PC-9 (cell line): ENCODE results near the gene PRDM10. TPM values are rescaled to one million over a fixed set of nuclear protein-coding genes. Genes with fewer than 3 reads are reported as not detected.
A peak's percentile ranks its signal among the peaks of the same experiment; 100 is the strongest.

Experiments
- BruUV-seq: library from RNA; stranded (reverse); fragments of 400-500 nt; replicated peaks from 2 replicates; lab custom pipeline; 2021; lab: Mats Ljungman, UMichigan
- CTCF ChIA-PET: fragments of 300-600 bp; sonication (Branson Sonifier 250); formaldehyde crosslinking; loops from one replicate; lab custom pipeline; 2022; ENCODE audit warnings: antibody characterized with exemption; lab: Charles Lee
- POLR2A ChIA-PET: fragments of 300-600 bp; sonication (Branson Sonifier 250); formaldehyde crosslinking; loops from one replicate; lab custom pipeline; 2022; ENCODE audit warnings: antibody characterized with exemption; ENCODE audit not compliant: unreplicated experiment; lab: Charles Lee
- DNase-seq, 2 experiments: peaks; one replicate each; pipeline versions ENCODE4 v3.0.0 to v3.0.0-alpha.2; 2015 to 2022; ENCODE audit warnings: mixed read lengths in 1 of 2
- H2AFZ ChIP-seq: fragments of 200-600 bp; sonication (generic); 2 replicates; pipeline ENCODE4 v1.8.1; 2017; ENCODE audit warnings: antibody characterized with exemption
- H3F3A ChIP-seq: fragments of 200-600 bp; sonication (generic); 2 replicates; pipeline ENCODE4 v1.8.1; 2017; ENCODE audit warnings: antibody characterized with exemption, mild to moderate bottlenecking, low read depth; ENCODE audit not compliant: insufficient read depth
- H3K27ac ChIP-seq: fragments of 200-600 bp; sonication (generic); 2 replicates; pipeline ENCODE4 v1.6.1; 2016; ENCODE audit warnings: mixed run types
- H3K27me3 ChIP-seq: fragments of 200-600 bp; sonication (generic); 2 replicates; pipeline ENCODE4 v1.6.1; 2016; ENCODE audit warnings: low read depth, mixed run types; ENCODE audit not compliant: insufficient read depth
- H3K36me3 ChIP-seq: fragments of 200-600 bp; sonication (generic); 2 replicates; pipeline ENCODE4 v1.6.1; 2016; ENCODE audit warnings: low read depth, mixed run types
- H3K4me1 ChIP-seq: fragments of 200-600 bp; sonication (generic); replicated peaks from 2 replicates; pipeline ENCODE4 v1.6.1; 2016; ENCODE audit warnings: mixed run types; ENCODE audit not compliant: insufficient read depth
- H3K4me2 ChIP-seq: fragments of 200-600 bp; sonication (generic); 2 replicates; pipeline ENCODE4 v1.6.1; 2017; ENCODE audit warnings: mixed run types
- H3K4me3 ChIP-seq: fragments of 200-600 bp; sonication (generic); 2 replicates; pipeline ENCODE4 v1.6.1; 2016; ENCODE audit warnings: mixed run types
- H3K79me2 ChIP-seq: fragments of 200-600 bp; sonication (generic); 2 replicates; pipeline ENCODE4 v1.6.1; 2017; ENCODE audit warnings: low read depth, mixed run types
- H3K9me2 ChIP-seq: fragments of 200-600 bp; sonication (generic); 2 replicates; pipeline ENCODE4 v1.8.1; 2017; ENCODE audit warnings: mild to moderate bottlenecking; ENCODE audit not compliant: insufficient read depth
- H3K9me3 ChIP-seq: fragments of 200-600 bp; sonication (generic); 2 replicates; pipeline ENCODE4 v1.8.1; 2016; ENCODE audit warnings: low read depth; ENCODE audit not compliant: insufficient read depth
- H4K20me1 ChIP-seq: fragments of 200-600 bp; sonication (generic); 2 replicates; pipeline ENCODE4 v1.8.1; 2017; ENCODE audit not compliant: insufficient read depth
- CTCF ChIP-seq: fragments of 200-600 bp; sonication (generic); conservative IDR thresholded peaks from 2 replicates; pipeline ENCODE4 v1.6.1; 2017; ENCODE audit warnings: mixed run types, antibody characterized with exemption, mild to moderate bottlenecking, moderate library complexity
- EZH2 ChIP-seq: fragments of 200-600 bp; sonication (generic); IDR thresholded peaks from 2 replicates; pipeline ENCODE4 v1.8.0; 2017; ENCODE audit warnings: antibody characterized with exemption, low read depth
- intact Hi-C: fragments of 100-400 bp; cut with micrococcal nuclease; formaldehyde crosslinking; loops from one replicate; pipeline ENCODE4 v1.10.0; 2022; ENCODE audit not compliant: unreplicated experiment
- total RNA-seq: library from RNA; stranded (reverse); gene quantifications from 2 replicates; pipeline ENCODE4 v1.2.3, GENCODE V29; 2021

The PRDM10 gene
- total RNA-seq, 1 experiment from 2014 or later, result 14.6 TPM

GRCh38 chr11:130049328-130049771 lies 46.7 kb upstream of the PRDM10 start:
- Histone ChIP-seq H3K9me3 (no peaks in the 10 kb centered on the region), H3K9me2 (no peaks in the 10 kb centered on the region), H3K4me2 (no peak overlapping the region), H3K27me3 (no peaks in the 10 kb centered on the region), H4K20me1 (no peaks in the 10 kb centered on the region), H3K4me1 (no peaks in the 10 kb centered on the region), H3K4me3 (no peak overlapping the region), H3F3A (no peaks in the 10 kb centered on the region), H3K79me2 (no peaks in the 10 kb centered on the region), H2AFZ (no peak overlapping the region), H3K27ac (no peak overlapping the region), H3K36me3 (no peaks in the 10 kb centered on the region)
- no TSS peak for BruUV-seq
- CTCF ChIA-PET, result no interaction called here
- intact Hi-C loops, result no loop called here
- POLR2A ChIA-PET, result no interaction called here
- DNase-seq, result no peak
- TF ChIP-seq EZH2 (no peak), CTCF (no peak)

- TF ChIP-seq CTCF (no peak), EZH2 (no peak)
- Histone ChIP-seq H3K4me1 (peaks cover 6% of the 10 kb centered on the region; the same call in 1 of the 2 replicates), H3K27me3 (no peaks in the 10 kb centered on the region), H3F3A (no peaks in the 10 kb centered on the region), H3K4me3 (no peak overlapping the region), H3K27ac (no peak overlapping the region), H4K20me1 (no peaks in the 10 kb centered on the region), H3K4me2 (no peak overlapping the region), H3K9me3 (no peaks in the 10 kb centered on the region), H3K79me2 (no peaks in the 10 kb centered on the region), H3K36me3 (no peaks in the 10 kb centered on the region), H2AFZ (no peak overlapping the region), H3K9me2 (no peaks in the 10 kb centered on the region)
- ChIA-PET CTCF (no interaction called here), POLR2A (no interaction called here)
- BruUV-seq, result no TSS peak
- DNase-seq, result no peak
- intact Hi-C loops, result no loop called here
Measured at GRCh38 chr11:130047141-130047540, 44.5 kb upstream of the PRDM10 start.

- POLR2A ChIA-PET, result no interaction called here
- peak overlapping the region; percentile 20; the same call in 1 of the 2 replicates for H3K4me2 ChIP-seq
- no peaks in the 10 kb centered on the region for H4K20me1 ChIP-seq
- H3K9me2 ChIP-seq, result no peaks in the 10 kb centered on the region
- no peaks in the 10 kb centered on the region for H3F3A ChIP-seq
- no peak overlapping the region for H3K4me3 ChIP-seq
- no TSS peak for BruUV-seq
- TF ChIP-seq EZH2, result no peak
- CTCF ChIA-PET, result no interaction called here
- peaks cover 6% of the 10 kb centered on the region; the same call in 1 of the 2 replicates for H3K4me1 ChIP-seq
- no peak overlapping the region for H2AFZ ChIP-seq
- H3K36me3 ChIP-seq, result no peaks in the 10 kb centered on the region
- no peaks in the 10 kb centered on the region for H3K27me3 ChIP-seq
- no peaks in the 10 kb centered on the region for H3K9me3 ChIP-seq
- H3K27ac ChIP-seq, result no peak overlapping the region
- no peak for DNase-seq
- no peaks in the 10 kb centered on the region for H3K79me2 ChIP-seq
- intact Hi-C loops, result no loop called here
Measured at GRCh38 chr11:130043575-130043974, 40.9 kb upstream of the PRDM10 start.

GRCh38 chr11:130042093-130042591 lies 39.5 kb upstream of the PRDM10 start:
- ChIA-PET POLR2A (no interaction called here), CTCF (no interaction called here)
- H3K27me3 ChIP-seq, result no peaks in the 10 kb centered on the region
- TF ChIP-seq EZH2 (no peak), CTCF (no peak)
- H3K9me2 ChIP-seq, result no peaks in the 10 kb centered on the region
- H2AFZ ChIP-seq, result peak overlapping the region; percentile 23; the same call in 1 of the 2 replicates
- H3K4me1 ChIP-seq, result peaks cover 6% of the 10 kb centered on the region; the same call in 1 of the 2 replicates
- no peaks in the 10 kb centered on the region for H3K79me2 ChIP-seq
- BruUV-seq, result no TSS peak
- H3K4me3 ChIP-seq, result no peak overlapping the region
- intact Hi-C loops, result no loop called here
- H4K20me1 ChIP-seq, result no peaks in the 10 kb centered on the region
- no peaks in the 10 kb centered on the region for H3K9me3 ChIP-seq
- H3F3A ChIP-seq, result no peaks in the 10 kb centered on the region
- H3K36me3 ChIP-seq, result no peaks in the 10 kb centered on the region
- H3K27ac ChIP-seq, result no peak overlapping the region
- DNase-seq, result peak in 1 of 2 experiments; percentile 70
- H3K4me2 ChIP-seq, result no peak overlapping the region
